Measurements from ENCODE around the gene CELA2A.
"Not testable (repeated sequence)": the region's sequence is repeated elsewhere in the genome, so short reads cannot be mapped to it uniquely, and the experiment has no call there.

The CELA2A gene

GRCh38 chr1:15469821-15470448 is 13.4 kb downstream of the CELA2A start:
- not testable (repeated sequence) for DNase-seq

GRCh38 chr1:15471067-15471466 is 14.5 kb downstream of the CELA2A start:
- DNase-seq: not testable (repeated sequence)

GRCh38 chr1:15471723-15472122 is 15.2 kb downstream of the CELA2A start:
- DNase-seq: not testable (repeated sequence)

- no peak for DNase-seq
These were observed 16.1 kb downstream of the CELA2A start for GRCh38 chr1:15472587-15472986.

- DNase-seq: no peak
These were observed 19.3 kb downstream of the CELA2A start, which contains the start of gene CELA2B for GRCh38 chr1:15475752-15476314. Gene CELA2B (plus strand): TSS chr1:15476104. CDS start chr1:15476126, 22 bp downstream.

GRCh38 chr1:15476927-15477326 is 20.4 kb downstream of the CELA2A start:
- no peak for DNase-seq

GRCh38 chr1:15477646-15478212 is 21.2 kb downstream of the CELA2A start:
- no peak for DNase-seq

GRCh38 chr1:15479654-15480347 is 23.3 kb downstream of the CELA2A start:
- DNase-seq: no peak

- DNase-seq: not testable (repeated sequence)
These were observed 25.9 kb downstream of the CELA2A start for GRCh38 chr1:15482455-15482854.

- DNase-seq: not testable (repeated sequence)
These were observed 26.5 kb downstream of the CELA2A start for GRCh38 chr1:15482983-15483543.

GRCh38 chr1:15483971-15484370 is 27.4 kb downstream of the CELA2A start:
- DNase-seq: no peak

- DNase-seq: not testable (repeated sequence)
These were observed 27.9 kb downstream of the CELA2A start for GRCh38 chr1:15484443-15484842.

- no peak for DNase-seq
These were observed 29.1 kb downstream of the CELA2A start for GRCh38 chr1:15485636-15486035.

- not testable (repeated sequence) for DNase-seq
These were observed 30.5 kb downstream of the CELA2A start for GRCh38 chr1:15486844-15487610.

- DNase-seq: no peak
These were observed 31.8 kb downstream of the CELA2A start for GRCh38 chr1:15488371-15488770.

GRCh38 chr1:15489052-15489736 is 32.7 kb downstream of the CELA2A start:
- DNase-seq: no peak

GRCh38 chr1:15491010-15491409 is 34.5 kb downstream of the CELA2A start:
- DNase-seq: not testable (repeated sequence)

- no peak for DNase-seq
These were observed 36.1 kb downstream of the CELA2A start for GRCh38 chr1:15492596-15492995.

- no peak for DNase-seq
These were observed 37.4 kb downstream of the CELA2A start for GRCh38 chr1:15493869-15494390.

- no peak for DNase-seq
These were observed 43.9 kb downstream of the CELA2A start for GRCh38 chr1:15500184-15501178.

Measured in 8988T (cell line).